Activated CD8-positive, alpha-beta memory T cell treated with anti-CD3 and anti-CD28 coated beads for 1 hour (primary cell): ENCODE results near the gene BRD1.
A peak's percentile ranks its signal among the peaks of the same experiment; 100 is the strongest.

ENCODE experiments used
- DNase-seq, 2 donors: peaks; one replicate each; pipeline ENCODE4 v3.0.0-alpha.2; 2020; ENCODE audit warnings: low read depth in 1 of 2; ENCODE audit errors: extremely low read depth in 1 of 2

The BRD1 gene

DNA sequence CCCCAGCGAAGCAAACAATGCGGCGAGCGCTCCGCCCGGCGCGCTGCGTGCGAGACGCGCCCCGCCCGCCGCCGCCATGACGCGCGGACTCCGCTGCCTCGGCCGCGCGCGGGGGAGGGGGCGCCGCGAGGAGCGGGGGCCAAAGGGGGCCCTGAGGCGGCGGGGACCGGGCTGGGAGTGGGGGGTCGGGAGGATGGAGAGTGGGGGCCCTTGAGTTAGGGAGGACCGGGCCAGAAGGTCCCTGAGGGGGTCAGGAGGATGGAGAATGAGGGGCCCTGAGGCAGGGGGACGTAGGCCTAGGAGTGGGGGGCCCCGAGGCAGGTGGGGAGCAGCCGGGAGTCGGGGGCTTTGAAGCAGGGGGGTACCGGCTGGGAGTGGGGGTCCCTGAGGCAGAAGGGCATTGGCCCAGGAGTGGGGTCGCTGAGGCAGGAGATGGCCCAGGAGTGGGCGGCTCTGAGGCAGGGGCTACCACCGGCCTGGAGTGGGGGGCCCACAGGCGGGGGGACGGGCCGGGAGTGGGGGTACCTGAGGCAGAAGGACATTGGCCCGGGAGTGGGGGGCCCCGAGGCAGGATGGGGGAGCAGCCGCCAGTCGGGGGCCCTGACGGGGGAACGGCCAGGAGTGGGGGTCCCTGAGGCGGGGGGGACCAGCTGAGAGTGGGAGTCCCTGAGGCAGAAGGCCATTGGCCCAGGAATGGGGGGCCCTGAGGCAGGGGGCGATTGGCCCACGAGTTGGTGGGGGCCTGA is at the start of gene BRD1:
Gene BRD1, minus strand, starts transcription at position 21 of the 746 bp plus-strand sequence. CDS start 3,556 bp downstream, outside the sequence.
- DNase-seq, result peak in 1 of 2 donors; percentile 44

DNA sequence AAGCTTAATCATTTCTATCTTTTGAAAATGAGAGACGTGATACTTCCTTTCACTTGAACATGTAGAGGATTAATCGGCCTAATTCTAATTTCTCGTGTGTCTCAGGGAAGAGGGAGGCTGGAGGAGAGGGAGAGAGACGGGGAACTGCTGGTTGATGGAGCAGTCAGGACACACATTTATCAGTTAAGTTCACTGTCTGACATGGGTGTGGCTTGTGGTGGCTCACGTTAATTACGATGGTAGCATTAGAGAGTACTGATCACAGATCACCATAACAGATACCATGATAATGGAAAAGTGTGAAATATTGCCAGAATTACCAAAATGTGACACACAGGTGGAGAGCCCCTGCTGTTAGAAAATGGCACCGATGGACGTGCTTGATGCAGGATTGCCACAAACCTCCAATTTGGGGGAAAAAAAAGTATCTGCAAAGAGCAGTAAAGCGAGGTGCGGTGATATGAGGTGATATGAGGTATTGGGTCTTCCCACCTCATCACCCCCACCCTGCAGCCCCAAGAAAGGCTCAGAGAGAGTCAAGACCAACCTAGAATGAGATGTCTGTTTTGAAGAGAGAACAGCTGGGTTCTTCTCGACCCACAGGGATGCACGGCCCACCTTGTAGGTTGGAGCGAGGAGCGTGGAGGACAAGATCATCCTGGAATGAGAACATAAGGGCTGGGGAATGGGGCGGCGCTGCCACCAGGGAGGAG is 45.7 kb upstream of the BRD1 start:
- no peak for DNase-seq

DNA sequence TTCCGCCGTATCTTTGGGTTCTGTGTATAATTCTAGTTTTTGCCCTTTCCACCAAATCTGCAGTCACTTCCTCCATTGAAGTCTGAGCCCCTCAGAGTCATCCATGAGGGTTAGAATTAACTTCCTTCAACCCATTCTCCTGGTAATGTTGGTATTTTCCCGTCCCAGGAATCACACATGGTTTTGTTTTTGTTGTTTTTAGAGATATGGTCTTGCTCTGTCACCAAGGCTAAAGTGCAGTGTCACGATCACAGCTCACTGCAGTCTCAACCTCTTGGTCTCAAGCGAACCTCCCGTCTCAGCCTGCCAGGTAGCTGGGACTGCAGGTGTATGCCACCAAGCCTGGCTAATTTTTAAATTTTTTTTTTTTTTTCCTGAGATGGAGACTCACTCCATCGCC is 44.7 kb upstream of the BRD1 start:
- DNase-seq, result no peak

DNA sequence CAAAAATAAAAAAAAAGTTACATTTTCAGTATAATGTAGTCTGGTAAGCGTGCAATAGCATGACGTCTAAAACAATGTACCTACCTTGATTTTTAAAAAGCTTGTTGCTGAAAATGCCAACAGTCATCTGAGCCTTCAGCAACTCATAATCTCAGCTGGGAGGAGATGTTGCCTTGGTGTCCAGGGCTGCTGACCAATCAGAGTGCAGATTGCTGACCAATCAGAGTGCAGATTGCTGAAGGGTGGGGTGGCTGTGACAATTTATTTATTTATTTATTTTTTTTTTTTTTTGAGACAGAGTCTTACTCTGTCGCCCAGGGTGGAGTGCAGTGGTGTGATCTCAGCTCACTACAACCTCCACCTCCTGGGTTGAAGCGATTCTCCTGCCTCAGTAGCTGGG is 43.8 kb upstream of the BRD1 start:
- no peak for DNase-seq

DNA sequence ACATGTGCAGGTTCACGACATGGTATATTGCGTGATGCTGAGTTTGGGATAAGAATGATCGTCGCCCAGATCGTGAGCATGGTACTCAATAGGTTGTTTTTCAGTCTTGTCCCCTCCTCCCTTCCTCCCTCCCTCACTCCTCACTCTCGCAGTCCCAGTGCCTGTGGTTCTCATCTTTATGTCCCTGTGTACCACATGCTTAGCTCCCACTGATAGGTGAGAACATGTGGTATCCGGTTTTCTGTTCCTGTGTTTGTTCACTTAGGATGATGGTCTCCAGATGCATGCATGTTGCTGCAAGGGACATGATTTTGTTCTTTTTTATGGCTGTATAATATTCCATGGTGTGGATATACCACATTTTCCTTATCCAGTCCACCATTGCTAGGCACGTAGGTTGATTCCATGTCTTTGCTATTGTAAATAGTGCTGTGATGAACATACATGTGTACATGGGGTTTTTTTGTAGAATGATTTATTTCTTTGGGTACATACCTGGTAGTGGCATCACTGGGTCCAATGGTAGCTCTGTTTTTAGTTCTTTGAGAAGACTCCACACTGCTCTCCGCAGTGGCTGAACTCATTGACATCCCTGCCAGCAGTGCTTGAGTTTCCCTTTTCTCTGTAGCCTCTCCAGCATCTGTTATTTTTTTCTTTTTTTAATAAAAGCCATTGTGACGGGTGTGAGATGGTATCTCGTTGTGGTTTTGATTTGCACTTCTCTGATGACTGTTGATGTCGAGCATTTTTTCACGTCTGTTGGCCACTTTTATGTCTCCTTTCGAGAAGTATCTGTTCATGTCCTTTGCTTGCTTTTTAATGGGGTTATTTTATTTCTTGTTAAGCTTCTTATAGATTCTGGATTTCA is 42.4 kb upstream of the BRD1 start:
- DNase-seq, result no peak

DNA sequence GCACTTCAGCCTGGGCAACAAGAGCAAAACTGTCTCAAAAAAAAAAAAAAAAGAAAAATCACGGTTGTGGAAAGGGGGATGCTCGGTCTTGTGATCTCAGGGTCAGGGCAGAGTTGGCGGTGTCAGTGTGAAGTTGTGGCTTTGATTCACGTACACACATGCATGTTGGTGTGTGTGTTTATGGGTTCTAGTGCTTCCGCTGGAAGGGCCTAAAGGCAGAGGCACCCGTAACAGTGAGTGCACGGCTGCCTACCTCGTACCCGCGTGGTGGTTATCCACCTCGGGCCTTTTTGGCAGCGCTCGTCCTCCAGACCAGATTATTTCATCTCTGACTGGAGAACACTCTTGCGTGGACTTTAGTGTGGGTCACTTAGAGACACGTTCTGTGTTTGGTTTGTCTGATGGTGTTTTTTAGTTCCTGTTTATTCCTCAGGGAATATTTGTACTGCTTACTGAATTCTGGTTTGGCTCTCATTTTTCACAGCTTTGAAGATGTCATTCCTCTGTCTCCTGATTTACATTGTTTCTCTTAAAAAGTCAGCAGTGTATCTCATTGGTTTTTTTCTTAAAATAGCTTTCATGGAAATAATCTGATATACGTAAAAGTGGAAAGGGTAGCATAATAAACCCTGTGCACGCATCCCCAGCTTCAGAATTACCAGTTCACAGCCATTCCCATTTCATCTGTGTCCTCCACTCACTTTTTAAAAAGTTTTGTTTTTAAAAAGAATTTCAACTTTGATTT is 41.6 kb upstream of the BRD1 start:
- DNase-seq, result no peak

DNA sequence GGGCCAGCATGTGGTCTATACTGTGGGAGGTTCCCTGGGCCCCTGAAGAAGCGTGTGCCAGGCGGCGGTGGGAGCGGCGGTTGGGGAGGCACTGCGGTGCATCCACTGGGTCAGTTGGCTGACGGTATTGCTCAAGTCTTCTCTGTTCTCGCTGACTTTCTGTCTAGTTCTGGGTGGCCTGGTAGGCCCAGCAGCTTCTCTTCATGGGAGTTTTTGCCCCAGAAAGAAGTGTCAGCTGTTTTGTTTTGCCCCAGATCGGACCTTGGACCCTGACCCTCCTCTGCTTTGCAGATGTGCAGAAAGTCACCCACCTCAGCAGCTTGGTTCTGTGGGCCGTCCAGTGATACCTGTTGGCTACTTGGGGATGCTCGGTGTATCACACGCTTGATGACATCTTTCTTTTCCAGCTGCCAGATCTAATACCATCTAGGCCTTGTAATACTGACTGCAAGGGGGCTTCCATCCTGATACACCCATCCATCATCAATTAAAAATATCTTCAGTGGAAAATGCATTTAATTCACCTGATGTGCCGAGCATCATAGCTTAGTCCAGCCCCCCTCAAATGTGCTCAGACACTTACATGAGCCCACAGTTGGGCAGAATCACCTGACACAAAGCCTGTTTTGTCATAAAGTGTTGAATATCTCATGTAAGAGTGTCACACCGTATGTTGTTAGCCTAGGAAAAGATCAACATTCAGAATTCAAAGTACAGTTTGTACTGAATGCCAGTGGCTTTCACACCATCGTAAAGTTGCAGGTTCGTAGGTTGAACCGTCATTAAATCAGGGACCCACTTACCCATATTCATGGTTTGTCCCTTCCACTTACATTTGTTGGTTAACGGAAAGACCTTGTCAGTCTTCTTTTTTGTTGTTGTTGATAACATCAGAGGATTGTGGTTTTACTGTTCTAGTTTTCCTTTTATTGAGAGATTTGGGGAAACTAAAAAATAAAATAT is 39.9 kb upstream of the BRD1 start:
- no peak for DNase-seq

DNA sequence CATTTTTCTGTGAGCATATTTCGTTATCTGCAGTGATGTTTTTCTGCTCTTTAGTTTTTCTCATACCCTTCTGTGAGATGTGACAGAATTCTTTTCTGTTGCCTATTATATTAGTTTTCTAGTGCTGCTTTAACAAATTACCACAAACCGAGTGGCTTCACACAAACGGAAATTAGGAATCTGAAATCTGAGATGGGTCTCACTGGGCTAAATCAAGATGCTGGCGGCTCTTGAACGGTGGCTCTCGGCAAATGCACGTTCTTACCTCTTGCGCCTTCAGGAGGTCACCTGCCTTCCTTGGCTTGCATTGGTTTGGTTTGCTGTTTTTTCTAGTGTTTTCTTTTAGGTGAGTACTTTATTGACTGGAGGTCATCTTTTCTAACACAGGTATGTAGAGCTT is 39.0 kb upstream of the BRD1 start:
- DNase-seq, result no peak

DNA sequence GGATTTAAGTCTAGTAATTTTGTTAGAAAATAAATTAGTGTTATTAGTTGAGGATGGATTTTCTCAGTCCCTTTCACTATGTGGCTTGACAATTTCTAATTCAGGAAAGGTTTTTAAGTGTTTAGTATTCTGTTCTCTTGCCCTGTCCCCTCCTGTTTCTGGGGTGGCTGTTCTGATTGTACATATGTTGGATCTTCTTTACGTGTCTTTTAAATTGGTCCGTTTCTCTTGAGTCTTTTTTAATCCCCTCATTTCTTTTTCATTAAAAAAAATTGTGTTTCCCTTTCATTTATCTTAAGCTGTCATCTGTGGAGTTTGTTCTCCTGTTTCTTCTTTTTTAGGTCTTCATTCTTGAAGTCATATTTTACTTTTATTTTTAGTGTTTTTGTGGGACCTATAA is 38.5 kb upstream of the BRD1 start:
- no peak for DNase-seq

DNA sequence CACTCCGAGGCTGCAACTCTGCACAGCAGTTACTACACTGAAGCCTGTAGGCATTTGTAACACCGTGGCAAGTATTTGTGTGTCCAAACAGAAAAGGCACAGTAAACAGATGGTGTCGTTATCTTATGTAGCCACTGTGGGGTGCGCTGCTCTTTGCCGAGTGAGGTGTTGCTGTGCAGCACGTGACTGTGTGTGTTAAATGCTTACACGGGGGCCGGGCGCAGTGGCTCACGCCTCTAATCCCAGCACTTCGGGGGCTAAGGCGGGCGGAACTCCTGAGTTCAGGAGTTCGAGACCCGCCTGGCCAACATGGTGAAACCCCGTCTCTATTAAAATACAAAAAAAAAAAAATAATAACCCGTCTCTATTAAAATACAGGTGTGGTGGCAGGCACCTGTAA is 37.5 kb upstream of the BRD1 start:
- no peak for DNase-seq

DNA sequence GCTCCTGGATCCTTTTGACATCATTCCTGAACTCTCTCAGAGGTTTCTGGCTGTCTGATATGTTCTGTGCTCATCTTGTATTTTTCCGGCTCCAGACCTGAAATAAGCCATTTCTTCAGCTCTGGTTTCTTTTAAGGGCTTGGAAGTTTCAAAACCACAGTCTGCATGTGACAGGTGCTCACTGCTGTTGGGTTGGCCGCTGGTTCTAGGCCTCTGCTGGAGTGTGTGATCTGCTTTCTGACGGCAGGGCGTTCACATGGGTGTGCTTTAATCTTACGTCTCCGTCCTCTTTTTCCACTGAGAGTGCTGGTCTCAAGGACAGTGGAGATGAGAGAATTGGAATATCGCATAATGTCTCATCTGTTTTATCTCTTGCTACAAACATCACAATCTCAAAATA is 36.3 kb upstream of the BRD1 start:
- DNase-seq, result no peak

DNA sequence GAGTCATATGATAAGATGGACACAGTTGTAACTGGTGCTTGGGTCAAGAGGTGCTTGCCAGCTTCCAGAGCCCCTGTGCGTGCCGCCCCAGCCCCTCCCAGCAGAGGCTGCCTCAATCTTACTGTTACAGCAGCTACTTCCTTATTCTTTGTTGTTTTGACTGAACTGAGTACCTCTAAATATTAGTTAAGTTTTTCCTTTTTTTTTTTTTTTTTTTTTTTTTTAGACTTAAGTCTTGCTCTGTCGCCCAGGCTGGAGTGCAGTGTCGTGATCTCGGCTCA is 34.8 kb upstream of the BRD1 start:
- no peak for DNase-seq

DNA sequence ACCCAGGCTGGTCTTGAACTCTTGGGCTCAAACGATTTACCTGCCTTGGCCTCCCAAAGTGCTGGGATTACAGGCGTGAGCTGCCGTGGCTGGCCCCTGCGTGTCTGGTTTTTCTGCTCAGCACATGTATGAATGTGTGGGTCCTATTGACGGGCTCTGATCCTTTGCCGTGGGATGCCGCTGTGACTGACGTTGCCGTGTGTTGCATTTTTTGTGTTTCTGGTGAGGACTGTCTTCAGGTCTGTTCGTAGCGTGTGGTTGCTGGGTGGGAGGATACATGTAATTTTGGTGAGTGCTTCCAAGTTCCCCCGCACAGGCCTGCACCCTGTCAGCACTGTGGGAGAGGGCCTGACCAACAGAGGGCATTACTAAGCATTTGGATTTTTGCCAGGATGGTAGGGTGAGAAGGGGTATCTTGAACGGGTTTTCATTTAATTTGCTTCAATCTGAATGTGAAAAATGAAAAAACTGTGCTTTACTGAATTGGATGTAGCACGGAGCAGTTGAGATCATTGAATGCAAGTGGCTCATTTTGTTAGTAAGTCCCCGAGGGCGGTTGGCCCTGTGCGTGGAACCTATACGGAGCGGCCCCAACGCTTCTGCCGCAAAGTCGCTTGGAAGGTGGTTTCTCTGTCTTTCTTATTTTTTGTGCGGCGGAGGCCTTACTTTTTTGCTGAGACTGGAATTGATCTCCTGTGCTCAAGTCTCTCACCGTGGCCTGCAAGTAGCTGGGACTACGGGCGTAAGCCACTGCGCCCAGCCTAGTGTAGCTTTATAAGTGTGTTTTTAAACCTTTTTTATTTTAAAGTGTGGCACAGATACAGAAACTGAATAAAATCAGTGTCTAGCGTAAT is 34.2 kb upstream of the BRD1 start:
- no peak for DNase-seq

DNA sequence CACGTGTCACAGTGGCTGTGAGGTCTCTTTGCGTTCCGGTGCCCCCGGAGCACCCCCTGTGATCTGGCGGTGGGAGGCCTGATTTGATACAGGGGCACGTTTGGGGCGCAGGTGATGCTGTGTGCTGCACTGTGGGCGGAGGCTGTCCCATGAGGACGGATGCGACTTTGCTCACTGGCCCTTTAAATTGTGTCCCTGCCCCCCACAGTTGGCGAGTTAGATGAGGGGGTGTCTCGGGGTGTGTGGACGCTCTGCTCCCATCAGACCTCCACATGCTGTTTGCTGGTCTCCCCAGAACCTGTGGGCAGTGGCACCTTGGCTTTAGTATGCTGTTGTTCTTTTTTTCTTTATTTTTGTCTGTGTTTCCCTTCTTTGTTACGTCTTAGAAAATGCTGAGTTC is 31.2 kb upstream of the BRD1 start:
- DNase-seq, result no peak

DNA sequence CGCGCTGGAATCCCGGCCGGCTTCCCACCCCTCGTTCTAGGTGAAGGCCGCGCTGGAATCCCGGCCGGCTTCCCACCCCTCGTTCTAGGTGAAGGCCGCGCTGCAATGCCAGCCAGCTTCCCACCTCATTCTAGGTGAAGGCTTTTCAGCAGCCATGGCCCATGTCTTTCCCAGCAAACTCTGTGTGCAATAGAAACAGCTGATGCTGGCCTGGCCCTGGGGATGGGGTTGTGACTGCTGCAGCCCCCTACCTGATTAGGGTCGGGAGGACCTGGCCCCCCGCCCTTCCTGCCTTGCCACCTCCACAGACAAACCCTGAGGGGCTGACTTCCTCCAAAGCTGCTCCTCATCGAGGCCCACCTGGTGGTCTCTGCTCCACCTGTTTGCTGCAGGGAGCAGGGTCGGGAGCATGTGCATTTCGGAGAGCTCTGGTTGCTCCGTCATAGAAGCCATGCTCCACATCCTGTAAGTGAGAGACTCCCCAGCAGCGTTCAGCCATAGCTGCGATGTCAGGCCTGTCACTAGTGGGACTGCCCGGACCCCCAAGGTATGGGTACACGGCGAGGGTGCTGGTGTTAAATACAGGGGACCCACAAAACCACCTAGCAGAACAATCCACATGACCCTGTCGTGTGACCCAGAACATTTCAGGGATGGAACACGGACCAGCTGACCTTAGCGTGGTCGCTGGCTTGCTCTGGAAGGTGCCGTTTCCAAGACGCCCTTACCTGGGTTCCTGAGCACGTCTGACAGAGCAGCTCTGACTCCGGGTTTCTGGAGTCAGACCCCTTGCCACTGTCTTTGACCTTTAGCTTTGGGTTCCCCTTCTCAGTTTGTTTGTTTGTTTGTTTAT is 29.3 kb upstream of the BRD1 start:
- no peak for DNase-seq

DNA sequence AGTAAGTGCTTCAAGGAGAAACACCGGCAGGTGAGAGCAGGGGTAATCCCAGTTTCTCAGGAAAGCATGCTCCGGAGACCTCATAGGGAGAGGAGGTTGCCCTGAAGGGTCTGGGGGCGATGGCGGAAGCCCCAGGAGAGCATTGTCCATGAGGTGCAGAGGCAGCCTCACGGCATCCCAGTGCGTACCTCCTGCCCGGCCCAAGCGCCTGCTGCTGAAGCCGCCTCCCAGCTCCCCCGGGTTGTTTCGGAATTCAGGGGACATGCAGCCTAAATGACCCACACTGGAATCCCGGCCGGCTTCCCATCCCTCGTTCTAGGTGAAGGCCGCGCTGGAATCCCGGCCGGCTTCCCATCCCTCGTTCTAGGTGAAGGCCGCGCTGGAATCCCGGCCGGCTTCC is 28.7 kb upstream of the BRD1 start:
- no peak for DNase-seq

DNA sequence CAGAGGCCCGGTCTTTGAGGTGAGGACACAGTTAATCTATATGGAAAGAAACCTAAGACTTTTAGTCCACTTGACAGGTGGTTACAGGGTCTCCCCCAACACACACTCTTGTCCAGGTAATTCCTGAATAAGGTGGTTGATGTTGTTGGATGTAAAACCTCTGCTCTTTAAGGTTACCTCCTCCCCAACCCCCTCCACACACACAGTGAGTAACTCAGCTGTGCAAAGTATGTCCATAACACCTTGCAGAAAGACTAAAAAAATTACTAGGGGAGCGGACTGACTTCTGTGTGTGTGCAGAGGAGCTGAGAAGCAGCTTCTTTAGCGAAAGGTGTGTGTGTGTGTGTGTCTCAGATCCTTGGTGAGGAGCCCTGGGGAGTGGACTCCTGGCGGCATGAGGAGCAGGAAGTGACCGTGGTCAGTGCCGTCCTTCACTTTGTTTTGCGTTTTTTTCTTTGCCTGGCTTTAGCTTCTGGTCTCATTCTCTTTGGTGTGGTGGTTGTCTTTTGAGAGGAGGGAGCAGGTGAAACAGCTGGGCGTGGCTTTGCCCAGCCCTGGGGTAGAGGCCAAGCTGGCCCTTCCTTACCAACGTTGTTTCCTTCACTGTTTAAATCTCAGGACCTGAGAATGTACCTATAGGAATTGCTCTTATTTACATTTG is 27.7 kb upstream of the BRD1 start:
- no peak for DNase-seq
